ENCODE results near the gene RPL27. TPM values are rescaled to one million over a fixed set of nuclear protein-coding genes. Genes with fewer than 3 reads are reported as not detected.

Gene RPL27
- total RNA-seq, 1 donor from 2014 or later: 851 TPM

GRCh38 chr17:43043307-43043706 lies 45.1 kb downstream of the RPL27 start:
- intact Hi-C loops (cut with micrococcal nuclease): no loop called here

GRCh38 chr17:43044024-43044423 lies 45.8 kb downstream of the RPL27 start:
- intact Hi-C loops (cut with micrococcal nuclease): no loop called here

- intact Hi-C loops (cut with micrococcal nuclease): no loop called here
Observed at GRCh38 chr17:43051969-43052368, 53.8 kb downstream of the RPL27 start.

Other genes with a start within 250 kb of the RPL27 start
- not detected in 2 replicates for gene RAMP2, start 237.2 kb upstream of the RPL27 start, total RNA-seq
- 59.0 and 65.1 TPM in 2 replicates for gene VPS25, start 225.0 kb upstream of the RPL27 start, total RNA-seq
- gene WNK4, start 217.8 kb upstream of the RPL27 start, total RNA-seq: 0.15 and 0.22 TPM in 2 replicates
- 48.1 and 49.5 TPM in 2 replicates for gene COA3, start 199.7 kb upstream of the RPL27 start, total RNA-seq
- gene CNTD1, start 199.6 kb upstream of the RPL27 start, total RNA-seq: not detected in 2 replicates
- 114 and 119 TPM in 2 replicates for gene BECN1, start 174.1 kb upstream of the RPL27 start, total RNA-seq
- gene PSME3, start 165.0 kb upstream of the RPL27 start, total RNA-seq: 125 and 146 TPM in 2 replicates
- gene AOC2, start 153.8 kb upstream of the RPL27 start, total RNA-seq: 2.6 TPM in 2 replicates
- 1.7 and 2.2 TPM in 2 replicates for gene AOC3, start 147.2 kb upstream of the RPL27 start, total RNA-seq
- gene G6PC1, start 97.6 kb upstream of the RPL27 start, total RNA-seq: not detected in 2 replicates
- 41.2 and 51.5 TPM in 2 replicates for gene AARSD1, start 34.0 kb upstream of the RPL27 start, total RNA-seq
- gene PTGES3L, start 18.3 kb upstream of the RPL27 start, total RNA-seq: 0.63 and 0.81 TPM in 2 replicates
- gene RUNDC1, start 17.9 kb upstream of the RPL27 start, total RNA-seq: 17.4 and 17.8 TPM in 2 replicates
- gene IFI35, start 8.4 kb downstream of the RPL27 start, total RNA-seq: 152 and 171 TPM in 2 replicates
- gene VAT1, start 24.0 kb downstream of the RPL27 start, total RNA-seq: 10.7 and 11.6 TPM in 2 replicates
- gene RND2, start 26.8 kb downstream of the RPL27 start, total RNA-seq: not detected in 2 replicates
- gene BRCA1, start 126.9 kb downstream of the RPL27 start, total RNA-seq: 50.7 and 56.5 TPM in 2 replicates
- 65.7 and 69.1 TPM in 2 replicates for gene NBR1, start 172.8 kb downstream of the RPL27 start, total RNA-seq
- 18.0 and 20.6 TPM in 2 replicates for gene TMEM106A, start 213.5 kb downstream of the RPL27 start, total RNA-seq
- gene CCDC200, start 230.2 kb downstream of the RPL27 start, total RNA-seq: 0.39 and 0.47 TPM in 2 replicates
- 6,239 and 6,244 TPM in 2 replicates for gene RNU2-1, start 235.6 kb downstream of the RPL27 start, total RNA-seq

Data from T-helper 1 cell treated with Interleukin-12 subunit alpha and Interleukin-12 subunit beta and Interleukin-4 antibody, amounts not matched to agents 30 ng/mL and 1 ng/mL, for 36 hours (primary cell).